ENCODE data around the gene CYTH2.

CYTH2 gene

GRCh38 chr19:48469289-48469881 is at the start of gene CYTH2:
Gene CYTH2, plus strand, starts transcription at chr19:48469369. Its CDS starts 139 bp downstream, at chr19:48469508.
- peak; percentile 89 for DNase-seq

GRCh38 chr19:48421548-48421947 is 47.6 kb upstream of the CYTH2 start:
- DNase-seq, result no peak

- DNase-seq, result no peak
These were observed 44.4 kb upstream of the CYTH2 start for GRCh38 chr19:48424694-48425219.

- no peak for DNase-seq
These were observed 40.5 kb upstream of the CYTH2 start for GRCh38 chr19:48428670-48429069.

- no peak for DNase-seq
These were observed 35.8 kb upstream of the CYTH2 start for GRCh38 chr19:48433337-48433736.

GRCh38 chr19:48436586-48436985 is 32.6 kb upstream of the CYTH2 start:
- DNase-seq, result no peak

GRCh38 chr19:48441360-48442050 is 27.7 kb upstream of the CYTH2 start:
- DNase-seq, result no peak

GRCh38 chr19:48442116-48443035 is 26.8 kb upstream of the CYTH2 start:
- DNase-seq, result no peak

GRCh38 chr19:48443256-48443655 is 25.9 kb upstream of the CYTH2 start:
- peak; percentile 69 for DNase-seq

- no peak for DNase-seq
These were observed 25.4 kb upstream of the CYTH2 start for GRCh38 chr19:48443731-48444128.

GRCh38 chr19:48444129-48444935 is 24.8 kb upstream of the CYTH2 start:
- no peak for DNase-seq

GRCh38 chr19:48444936-48445200 is 24.3 kb upstream of the CYTH2 start:
- DNase-seq, result no peak

- DNase-seq, result no peak
These were observed 23.9 kb upstream of the CYTH2 start for GRCh38 chr19:48445256-48445605.

GRCh38 chr19:48445606-48446481 is 23.3 kb upstream of the CYTH2 start, which contains the start of gene GRWD1:
Gene GRWD1, plus strand, starts transcription at chr19:48445983. Its CDS starts 23 bp downstream, at chr19:48446006.
- DNase-seq, result peak; percentile 98

- DNase-seq, result no peak
These were observed 22.6 kb upstream of the CYTH2 start for GRCh38 chr19:48446579-48446978.

- DNase-seq, result no peak
These were observed 20.6 kb upstream of the CYTH2 start for GRCh38 chr19:48448563-48448962.

- DNase-seq, result no peak
These were observed 18.7 kb upstream of the CYTH2 start for GRCh38 chr19:48450441-48450840.

- no peak for DNase-seq
These were observed 18.3 kb upstream of the CYTH2 start for GRCh38 chr19:48450863-48451262.

- no peak for DNase-seq
These were observed 17.5 kb upstream of the CYTH2 start for GRCh38 chr19:48451624-48452023.

- peak; percentile 62 for DNase-seq
These were observed 16.6 kb upstream of the CYTH2 start for GRCh38 chr19:48452289-48453190.
